G401 (cell line): ENCODE measurements around the gene GPS1. TPM values are rescaled to one million over a fixed set of nuclear protein-coding genes. Genes with fewer than 3 reads are reported as not detected.

ENCODE experiments used
- DNase-seq: peaks from one replicate; pipeline ENCODE4 v3.0.0-alpha.2; 2015; ENCODE audit warnings: low spot score
- in situ Hi-C: cut with HindIII; loops from 2 replicates; pipeline ENCODE4 v1.10.0; 2016; ENCODE audit warnings: low sequenced_read_pairs, mixed read lengths
- total RNA-seq: library from RNA; depleted of rRNA; stranded (reverse); fragments of >200 nt; shearing (Covaris generic); gene quantifications from 2 replicates; pipeline ENCODE4 v1.2.3, GENCODE V29; 2014

The GPS1 gene
- total RNA-seq, 1 experiment from 2014 or later = 153 TPM

GRCh38 chr17:82023447-82024241 is 28.1 kb upstream of the GPS1 start:
- no peak for DNase-seq
- in situ Hi-C loops = no loop called here

DNA sequence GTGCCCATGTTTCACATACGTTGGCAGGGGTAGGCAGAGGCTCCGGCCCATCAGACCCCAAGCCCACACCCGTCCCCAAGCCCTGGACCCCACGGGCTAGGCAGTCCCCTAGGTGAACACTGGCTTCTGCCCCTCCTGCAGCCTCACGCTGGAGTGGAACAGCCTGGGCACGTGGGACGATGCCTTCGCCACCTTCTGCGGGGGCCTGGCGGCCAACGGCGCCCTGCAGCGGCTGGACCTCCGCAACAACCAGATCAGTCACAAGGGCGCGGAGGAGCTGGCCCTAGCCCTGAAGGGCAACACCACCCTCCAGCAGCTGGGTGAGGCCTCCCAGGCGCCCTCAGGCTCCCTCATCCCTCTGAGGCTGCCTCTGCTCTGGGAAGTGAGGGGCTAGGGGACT is 26.8 kb upstream of the GPS1 start:
- in situ Hi-C loops = no loop called here
- no peak for DNase-seq

DNA sequence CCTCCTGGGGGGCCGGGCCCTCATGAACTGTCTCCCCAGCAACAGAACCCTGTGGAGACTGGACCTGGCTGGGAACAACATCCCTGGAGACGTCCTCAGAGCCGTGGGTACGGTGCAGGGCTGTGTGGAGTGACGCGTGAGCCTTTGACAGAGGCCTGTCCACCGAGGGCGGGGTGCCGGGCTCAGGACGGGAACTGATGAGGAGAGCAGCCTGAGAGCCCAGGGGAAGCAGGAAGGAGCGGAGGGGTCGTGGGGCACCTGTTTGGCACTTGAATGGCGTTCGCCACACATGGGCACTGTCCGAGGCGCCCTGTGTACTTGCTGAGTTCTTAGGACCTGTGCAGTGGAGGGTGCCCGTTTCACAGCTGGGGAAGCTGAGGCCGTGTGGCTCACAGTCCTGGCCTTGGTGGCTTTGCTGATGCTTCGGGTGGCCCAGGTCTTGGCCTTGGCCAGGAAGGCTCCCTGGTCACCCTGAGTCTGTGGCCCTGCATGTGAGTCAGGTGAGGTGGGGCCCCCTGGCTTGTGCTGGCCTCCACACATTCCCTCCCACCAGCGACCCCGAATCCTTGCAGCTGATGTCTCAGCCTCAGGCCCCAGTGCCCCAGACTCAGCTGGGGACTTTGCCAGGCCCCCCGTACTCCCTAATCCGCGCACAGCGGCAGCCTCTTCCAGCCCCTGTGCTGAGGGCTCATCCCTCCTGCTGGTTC is 26.1 kb upstream of the GPS1 start:
- DNase-seq = no peak
- in situ Hi-C loops = no loop called here

DNA sequence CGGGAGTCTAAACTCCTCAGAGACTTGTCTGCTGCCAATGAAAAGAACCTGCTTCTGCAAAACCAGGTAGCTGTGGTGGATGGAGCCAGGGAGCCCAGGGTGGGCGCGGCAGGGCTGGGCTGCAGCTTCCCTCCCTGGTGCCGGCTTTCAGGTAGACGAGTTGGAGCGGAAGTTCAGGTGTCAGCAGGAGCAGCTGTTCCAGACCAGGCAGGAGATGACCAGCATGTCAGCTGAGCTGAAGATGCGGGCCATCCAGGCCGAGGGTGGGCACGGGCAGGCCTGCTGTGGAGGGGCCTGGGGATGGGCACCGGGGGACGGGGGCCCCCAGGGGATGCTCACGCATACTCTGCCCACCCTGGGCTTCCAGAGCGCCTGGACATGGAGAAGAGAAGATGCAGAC is 23.5 kb upstream of the GPS1 start:
- in situ Hi-C loops = no loop called here

GRCh38 chr17:82028966-82029365 is 22.7 kb upstream of the GPS1 start:
- in situ Hi-C loops = no loop called here

More for the DNA sequence above, 23.5 kb upstream of the GPS1 start:
- DNase-seq = no peak

DNA sequence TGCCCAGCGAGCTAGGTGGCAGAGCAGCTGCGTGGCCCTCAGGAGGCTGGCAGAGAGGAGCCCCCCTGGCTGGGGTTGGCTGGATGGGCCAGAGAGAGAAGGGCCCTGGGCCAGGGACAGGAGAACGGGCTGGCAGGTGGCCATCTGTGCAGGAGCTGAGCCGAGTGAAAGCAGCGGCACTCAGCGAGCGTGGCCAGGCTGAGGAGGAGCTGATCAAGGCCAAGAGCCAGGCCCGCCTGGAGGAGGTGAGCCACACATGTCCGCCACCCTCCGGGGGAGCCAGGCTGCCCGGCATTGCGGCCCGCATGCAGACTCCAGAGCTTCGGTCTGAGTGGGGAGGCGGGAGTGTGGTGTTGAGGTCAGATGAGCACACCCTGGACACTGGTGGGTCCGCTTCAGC is 22.3 kb upstream of the GPS1 start:
- peak; percentile 89 for DNase-seq

More at GRCh38 chr17:82028966-82029365, 22.7 kb upstream of the GPS1 start:
- DNase-seq = no peak

DNA sequence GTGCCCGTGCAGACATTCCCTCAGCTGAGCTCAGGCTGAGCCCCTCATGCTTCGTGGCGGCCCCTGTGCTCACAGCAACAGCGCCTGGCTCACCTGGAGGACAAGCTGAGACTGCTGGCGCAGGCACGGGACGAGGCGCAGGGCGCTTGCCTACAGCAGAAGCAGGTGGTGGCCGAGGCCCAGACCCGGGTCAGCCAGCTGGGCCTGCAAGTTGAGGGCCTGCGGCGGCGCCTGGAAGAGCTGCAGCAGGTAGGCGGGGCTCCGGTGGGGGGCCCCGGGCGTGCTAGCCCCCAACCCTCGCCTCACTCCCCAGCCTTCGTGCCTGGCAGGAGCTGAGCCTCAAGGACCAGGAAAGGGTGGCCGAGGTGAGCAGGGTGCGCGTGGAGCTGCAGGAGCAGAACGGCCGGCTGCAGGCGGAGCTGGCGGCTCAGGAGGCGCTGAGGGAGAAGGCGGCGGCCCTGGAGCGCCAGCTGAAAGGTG is 21.7 kb upstream of the GPS1 start:
- in situ Hi-C loops = no loop called here

More for the DNA sequence above, 22.3 kb upstream of the GPS1 start:
- in situ Hi-C loops = no loop called here

GRCh38 chr17:82030470-82031302 is 21.0 kb upstream of the GPS1 start:
- in situ Hi-C loops = no loop called here
- peak; percentile 83 for DNase-seq

More for the DNA sequence above, 21.7 kb upstream of the GPS1 start:
- no peak for DNase-seq

GRCh38 chr17:82031303-82031884 is 20.3 kb upstream of the GPS1 start, which contains the start of gene RAC3:
Gene RAC3, plus strand, starts transcription at chr17:82031678. Its CDS starts 84 bp downstream, at chr17:82031762.
- no peak for DNase-seq

DNA sequence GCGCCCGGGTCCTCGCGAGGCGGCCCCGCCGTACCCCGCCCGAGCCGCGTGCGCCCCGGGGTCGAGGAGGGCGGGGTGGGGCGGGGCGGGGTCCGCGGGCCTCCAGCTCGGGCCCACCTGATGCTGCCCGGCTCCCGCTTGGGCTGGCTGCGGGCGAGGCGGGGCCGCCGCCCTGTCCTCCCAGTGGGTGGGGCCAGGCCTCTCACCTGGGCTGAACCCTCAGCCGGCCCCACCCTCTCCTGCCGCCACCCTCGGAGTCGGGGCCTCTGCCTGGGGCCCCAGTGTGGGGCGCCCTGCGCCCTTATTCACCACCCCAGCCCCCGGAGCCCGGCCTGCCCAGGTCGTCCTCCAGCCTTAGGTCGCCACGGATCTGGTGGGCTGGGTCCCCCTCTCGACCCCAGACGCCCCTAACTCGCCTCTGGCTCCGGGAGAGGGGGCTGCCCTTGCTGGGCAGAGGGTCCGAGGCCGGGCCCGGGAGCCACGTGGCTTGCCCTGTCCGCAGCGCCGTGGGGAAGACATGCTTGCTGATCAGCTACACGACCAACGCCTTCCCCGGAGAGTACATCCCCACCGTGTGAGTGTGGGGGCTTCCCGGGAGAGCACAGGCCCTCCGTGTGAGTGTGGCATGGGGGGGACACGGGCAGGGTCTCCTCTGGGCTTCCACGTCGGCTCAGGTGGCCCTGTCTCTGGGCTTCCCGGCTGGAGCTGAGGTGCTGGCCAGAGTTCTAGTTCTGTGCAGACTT is 19.6 kb upstream of the GPS1 start:
- in situ Hi-C loops = no loop called here
- no peak for DNase-seq

More at GRCh38 chr17:82031303-82031884, 20.3 kb upstream of the GPS1 start, which contains the start of gene RAC3:
- in situ Hi-C loops = no loop called here

DNA sequence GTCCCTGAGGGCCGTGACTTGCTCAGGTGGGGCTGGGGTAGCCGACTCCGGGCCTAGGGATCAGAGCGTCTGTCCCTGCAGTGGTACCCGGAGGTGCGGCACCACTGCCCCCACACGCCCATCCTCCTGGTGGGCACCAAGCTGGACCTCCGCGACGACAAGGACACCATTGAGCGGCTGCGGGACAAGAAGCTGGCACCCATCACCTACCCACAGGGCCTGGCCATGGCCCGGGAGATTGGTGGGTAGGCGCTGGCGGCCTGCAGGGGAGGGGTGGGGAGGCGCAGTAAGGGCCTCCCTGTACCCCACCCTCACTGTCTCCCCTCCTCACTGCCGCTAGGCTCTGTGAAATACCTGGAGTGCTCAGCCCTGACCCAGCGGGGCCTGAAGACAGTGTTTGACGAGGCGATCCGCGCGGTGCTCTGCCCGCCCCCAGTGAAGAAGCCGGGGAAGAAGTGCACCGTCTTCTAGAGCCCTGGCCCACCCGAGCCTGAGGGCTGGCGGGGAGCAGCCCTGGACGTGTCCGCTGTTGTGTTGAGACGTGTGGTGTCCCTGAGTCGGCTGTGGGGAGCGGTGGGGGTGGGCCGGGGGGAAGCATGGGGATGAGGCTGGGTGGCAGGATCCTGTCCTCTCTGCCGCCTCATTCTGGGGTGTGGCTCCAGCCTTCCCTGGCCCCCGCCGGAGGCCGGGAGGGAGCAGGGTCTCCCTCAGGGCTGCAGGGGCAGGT is 18.2 kb upstream of the GPS1 start:
- DNase-seq = no peak
- in situ Hi-C loops = no loop called here

DNA sequence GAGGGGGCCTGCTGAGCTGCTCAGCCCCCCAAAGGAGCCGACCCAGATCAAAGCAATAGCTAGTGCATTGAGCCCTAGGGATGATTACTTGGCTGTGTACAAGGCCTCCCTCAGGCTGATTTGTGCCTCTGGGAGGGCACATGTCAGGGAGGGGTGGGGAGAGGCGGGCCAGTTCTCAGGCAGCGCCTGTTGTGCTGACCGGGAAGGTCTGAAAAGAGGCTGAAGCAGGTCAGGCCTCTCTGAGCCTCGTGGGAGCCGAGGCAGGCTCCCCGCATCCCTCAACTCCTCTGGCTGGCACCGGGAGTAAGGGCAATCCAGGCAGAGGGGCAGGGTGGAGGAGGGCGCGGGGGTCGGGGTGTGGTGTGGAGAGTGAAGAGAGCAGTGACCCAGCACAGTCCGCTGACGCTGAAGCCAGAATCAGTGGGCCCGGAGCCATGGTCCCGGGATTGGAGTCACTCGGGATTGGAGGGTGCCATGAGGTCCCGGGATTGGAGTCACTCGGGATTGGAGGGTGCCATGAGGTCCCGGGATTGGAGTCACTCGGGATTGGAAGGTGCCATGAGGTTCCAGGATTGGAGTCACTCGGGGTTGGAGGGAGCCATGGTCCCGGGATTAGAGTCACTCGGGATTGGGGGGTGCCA is 17.2 kb upstream of the GPS1 start:
- no peak for DNase-seq
- in situ Hi-C loops = no loop called here

DNA sequence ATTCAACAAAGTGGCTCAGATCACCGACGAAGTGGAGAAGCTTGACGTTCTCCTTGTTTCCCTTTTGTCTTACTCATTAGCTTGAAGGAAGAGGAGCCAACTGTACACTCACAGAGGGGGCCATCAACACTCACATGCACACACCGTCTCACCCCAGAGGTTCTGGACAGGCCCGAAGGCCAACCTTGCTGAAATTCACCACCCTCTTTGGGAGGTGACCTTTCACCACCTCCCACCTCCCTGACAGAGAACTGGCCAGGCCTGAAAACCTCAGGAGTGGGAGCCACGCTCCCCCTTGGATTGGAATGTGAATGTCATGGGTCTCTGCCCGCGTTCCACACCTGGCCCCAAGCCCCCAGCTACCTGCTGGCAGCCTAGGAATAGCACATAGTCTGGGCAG is 16.2 kb upstream of the GPS1 start:
- in situ Hi-C loops = no loop called here
- no peak for DNase-seq

- in situ Hi-C loops = no loop called here
- DNase-seq = no peak
Measured at GRCh38 chr17:82035956-82036633, 15.6 kb upstream of the GPS1 start.

DNA sequence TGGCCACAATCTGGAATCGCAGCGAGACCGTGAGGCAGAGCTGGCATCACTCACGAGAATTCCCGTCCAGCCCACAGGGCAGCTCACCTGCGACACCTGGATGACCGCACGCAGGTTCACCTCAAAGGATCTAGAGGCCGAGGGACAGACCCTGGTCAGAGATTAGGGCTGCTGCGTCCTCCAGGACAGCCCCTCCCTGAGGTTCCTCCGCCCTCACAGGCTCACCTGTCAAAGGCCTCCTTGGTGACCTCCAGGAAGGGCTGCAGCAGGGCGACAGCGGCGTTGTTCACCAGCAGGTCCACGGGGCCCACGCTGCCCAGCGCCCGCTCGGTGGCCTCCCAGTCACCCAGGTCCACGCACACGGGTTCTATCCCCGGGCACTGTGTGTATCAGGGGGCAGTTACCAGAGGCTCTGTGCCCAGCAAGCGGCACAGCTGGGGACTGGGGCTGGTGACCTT is 15.0 kb upstream of the GPS1 start:
- no peak for DNase-seq
- in situ Hi-C loops = no loop called here

- peak; percentile 98 for DNase-seq
- in situ Hi-C loops = no loop called here
Measured at GRCh38 chr17:82037092-82037888, 14.4 kb upstream of the GPS1 start, which contains the start of gene DCXR. Gene DCXR, minus strand, starts transcription at chr17:82037697. Its CDS starts 15 bp downstream, at chr17:82037682.
